ENCODE data around the gene XRCC3. TPM values are rescaled to one million over a fixed set of nuclear protein-coding genes. Genes with fewer than 3 reads are reported as not detected.

Gene XRCC3
- total and polyA plus RNA-seq, 2 of the 8 experiments (the other 6 are each of a cell fraction or from before 2014, with no cell fraction given), result 36.9 to 41.8 TPM

- TF ChIP-seq ZNF274 (IDR thresholded peaks at IDR 0.05; ENCODE audit: borderline replicate concordance, extremely low read depth, low read length) (no peak), CEBPB (IDR thresholded peaks at IDR 0.05; ENCODE audit: low read depth, low read length) (no peak), EP300 (IDR thresholded peaks at IDR 0.05; ENCODE audit: borderline replicate concordance in 1 of 2, low read depth in 2 of 2, low read length in 2 of 2) (no peak), RNF2 (IDR thresholded peaks at IDR 0.05; ENCODE audit: borderline replicate concordance, low read depth, low read length, missing control alignments, poor library complexity, severe bottlenecking) (no peak), BCL11A (IDR thresholded peaks at IDR 0.05; ENCODE audit: low read depth in 2 of 2, low read length in 2 of 2) (no peak), EZH2 (IDR thresholded peaks at IDR 0.05; ENCODE audit: low read depth, low read length, severe bottlenecking) (no peak)
These were observed 55.6 kb downstream of the XRCC3 start (continued) for GRCh38 chr14:103659631-103660030.

Measured in H1 (cell line).